Measurements from ENCODE around the gene ALKBH5. TPM values are rescaled to one million over a fixed set of nuclear protein-coding genes. Genes with fewer than 3 reads are reported as not detected.

The ALKBH5 gene
- total RNA-seq, 1 donor from 2014 or later = 92.6 TPM

DNA sequence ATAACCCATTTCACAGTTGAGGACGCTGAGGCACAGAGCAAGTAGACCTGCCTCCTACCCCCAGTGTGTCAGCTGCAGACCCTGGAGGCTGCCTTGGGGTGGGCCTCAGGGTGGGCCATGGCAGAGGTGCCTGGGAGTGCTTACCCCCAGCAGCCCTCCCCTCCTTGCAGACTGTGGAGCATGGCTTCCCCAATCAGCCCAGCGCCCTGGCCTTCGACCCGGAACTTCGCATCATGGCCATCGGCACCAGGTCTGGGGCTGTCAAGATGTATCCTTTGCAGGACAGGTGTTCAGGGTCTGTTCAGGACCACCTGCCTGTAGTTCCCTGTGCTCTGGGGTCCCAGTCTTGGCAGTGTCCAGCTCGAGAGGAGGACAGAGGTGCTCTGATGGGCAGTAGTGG lies 46.1 kb downstream of the ALKBH5 start:
- TF ChIP-seq EZH2 (IDR thresholded peaks at IDR 0.05; ENCODE audit: insufficient read depth, low read length) = no peak
- TF ChIP-seq, protein P1, sequence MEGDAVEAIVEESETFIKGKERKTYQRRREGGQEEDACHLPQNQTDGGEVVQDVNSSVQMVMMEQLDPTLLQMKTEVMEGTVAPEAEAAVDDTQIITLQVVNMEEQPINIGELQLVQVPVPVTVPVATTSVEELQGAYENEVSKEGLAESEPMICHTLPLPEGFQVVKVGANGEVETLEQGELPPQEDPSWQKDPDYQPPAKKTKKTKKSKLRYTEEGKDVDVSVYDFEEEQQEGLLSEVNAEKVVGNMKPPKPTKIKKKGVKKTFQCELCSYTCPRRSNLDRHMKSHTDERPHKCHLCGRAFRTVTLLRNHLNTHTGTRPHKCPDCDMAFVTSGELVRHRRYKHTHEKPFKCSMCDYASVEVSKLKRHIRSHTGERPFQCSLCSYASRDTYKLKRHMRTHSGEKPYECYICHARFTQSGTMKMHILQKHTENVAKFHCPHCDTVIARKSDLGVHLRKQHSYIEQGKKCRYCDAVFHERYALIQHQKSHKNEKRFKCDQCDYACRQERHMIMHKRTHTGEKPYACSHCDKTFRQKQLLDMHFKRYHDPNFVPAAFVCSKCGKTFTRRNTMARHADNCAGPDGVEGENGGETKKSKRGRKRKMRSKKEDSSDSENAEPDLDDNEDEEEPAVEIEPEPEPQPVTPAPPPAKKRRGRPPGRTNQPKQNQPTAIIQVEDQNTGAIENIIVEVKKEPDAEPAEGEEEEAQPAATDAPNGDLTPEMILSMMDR (IDR thresholded peaks at IDR 0.05; ENCODE audit: insufficient read depth, low read depth, low read length) = no peak
- Histone ChIP-seq H3K36me3 (ENCODE audit: insufficient read depth, low read length) (no peaks in the 10 kb centered on the region), H4K20me1 (ENCODE audit: insufficient read depth, low read length) (peaks cover 77% of the 10 kb centered on the region), H3K4me2 (ENCODE audit: low read length) (no peak overlapping the region), H3K4me1 (ENCODE audit: insufficient read depth, low read length) (peaks cover 16% of the 10 kb centered on the region), H3K9ac (ENCODE audit: low read length) (no peak overlapping the region), H3K4me3 (ENCODE audit: insufficient read depth, low read depth, low read length) (no peak overlapping the region), H3K27ac (ENCODE audit: low read depth, low read length) (no peak overlapping the region), H3K27me3 (ENCODE audit: insufficient read depth, low read length) (no peaks in the 10 kb centered on the region), H2AFZ (ENCODE audit: low read depth, low read length) (no peak overlapping the region), H3K79me2 (ENCODE audit: insufficient read depth, low read length) (peaks cover 64% of the 10 kb centered on the region), H3K9me3 (ENCODE audit: insufficient read depth, low read depth, low read length) (no peaks in the 10 kb centered on the region)
- DNase-seq (ENCODE audit: low read depth) (no peak), FAIRE-seq (no peak)
- Mint-ChIP-seq H3K9me3 (ENCODE audit: unreplicated experiment) (peaks cover 2% of the 10 kb centered on the region), H3K4me3 (ENCODE audit: unreplicated experiment) (no peak overlapping the region), H3K4me1 (ENCODE audit: low read depth, unreplicated experiment) (peaks cover 4% of the 10 kb centered on the region), H3K36me3 (ENCODE audit: low read depth, unreplicated experiment) (no peaks in the 10 kb centered on the region), H3K27me3 (ENCODE audit: low read depth, unreplicated experiment) (no peaks in the 10 kb centered on the region), H3K27ac (ENCODE audit: unreplicated experiment) (no peak overlapping the region)

DNA sequence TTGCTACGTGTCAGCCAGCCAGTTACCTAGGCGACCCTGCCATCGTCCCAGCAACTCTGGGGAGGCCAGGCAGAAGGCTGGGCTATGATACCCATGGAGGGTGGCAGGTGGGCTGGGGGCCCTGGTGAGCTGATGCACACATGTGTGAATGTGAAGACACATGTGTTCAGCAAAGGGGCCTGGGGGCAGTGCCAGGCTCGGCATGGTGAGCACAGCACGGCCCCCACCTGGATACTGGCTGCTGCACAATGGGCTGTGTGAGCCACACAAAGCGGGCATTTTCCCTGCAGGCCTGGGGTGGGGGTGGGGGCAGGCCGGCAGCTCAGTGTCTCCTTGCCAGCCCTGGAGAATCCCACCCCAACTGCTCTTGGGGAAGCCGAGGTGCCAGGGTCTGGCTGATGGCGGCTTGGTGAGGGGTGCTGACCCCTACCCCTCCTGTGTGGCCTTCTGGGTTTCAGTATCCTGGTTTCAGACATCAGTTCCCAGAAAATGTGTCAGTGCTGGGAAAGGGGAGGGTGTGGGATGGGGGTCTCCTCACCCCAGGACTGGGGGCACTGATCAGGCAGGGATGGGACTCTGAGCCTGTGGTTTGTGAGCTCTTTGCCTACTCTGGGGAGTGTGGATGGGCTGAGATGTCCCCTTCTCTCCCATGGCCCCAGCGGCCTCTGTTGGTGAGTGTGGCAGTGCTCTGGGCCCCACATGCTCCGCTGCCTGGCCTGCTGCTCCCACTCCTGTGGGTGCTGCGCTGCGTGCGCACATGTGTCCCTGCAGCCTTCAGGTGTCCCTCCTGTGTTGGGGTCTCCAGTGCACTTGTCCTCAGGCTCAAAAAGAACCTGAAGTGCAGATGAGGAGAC lies 46.9 kb downstream of the ALKBH5 start:
- Histone ChIP-seq H3K27ac (ENCODE audit: low read depth, low read length) (no peak overlapping the region), H3K79me2 (ENCODE audit: insufficient read depth, low read length) (peaks cover 64% of the 10 kb centered on the region)

More for the DNA sequence above, 46.9 kb downstream of the ALKBH5 start:
- H2AFZ ChIP-seq (ENCODE audit: low read depth, low read length) = no peak overlapping the region
- H3K9me3 ChIP-seq (ENCODE audit: insufficient read depth, low read depth, low read length) = no peaks in the 10 kb centered on the region
- H3K9ac ChIP-seq (ENCODE audit: low read length) = no peak overlapping the region
- H3K27ac Mint-ChIP-seq (ENCODE audit: unreplicated experiment) = no peak overlapping the region
- FAIRE-seq (no peak), DNase-seq (ENCODE audit: low read depth) (no peak)
- no peaks in the 10 kb centered on the region for H3K27me3 ChIP-seq (ENCODE audit: insufficient read depth, low read length)
- peaks cover 2% of the 10 kb centered on the region for H3K4me1 Mint-ChIP-seq (ENCODE audit: low read depth, unreplicated experiment)
- H3K36me3 Mint-ChIP-seq (ENCODE audit: low read depth, unreplicated experiment) = no peaks in the 10 kb centered on the region
- no peaks in the 10 kb centered on the region for H3K36me3 ChIP-seq (ENCODE audit: insufficient read depth, low read length)
- H3K9me3 Mint-ChIP-seq (ENCODE audit: unreplicated experiment) = peaks cover 2% of the 10 kb centered on the region
- peaks cover 16% of the 10 kb centered on the region for H3K4me1 ChIP-seq (ENCODE audit: insufficient read depth, low read length)
- H3K4me2 ChIP-seq (ENCODE audit: low read length) = no peak overlapping the region
- no peak overlapping the region for H3K4me3 ChIP-seq (ENCODE audit: insufficient read depth, low read depth, low read length)
- H3K27me3 Mint-ChIP-seq (ENCODE audit: low read depth, unreplicated experiment) = no peaks in the 10 kb centered on the region
- H3K4me3 Mint-ChIP-seq (ENCODE audit: unreplicated experiment) = no peak overlapping the region
- TF ChIP-seq, protein P1 (IDR thresholded peaks at IDR 0.05; ENCODE audit: insufficient read depth, low read depth, low read length) = no peak
- TF ChIP-seq EZH2 (IDR thresholded peaks at IDR 0.05; ENCODE audit: insufficient read depth, low read length) = no peak
- H4K20me1 ChIP-seq (ENCODE audit: insufficient read depth, low read length) = peaks cover 77% of the 10 kb centered on the region
